ENCODE measurements around the gene PREX1.
A peak's percentile ranks its signal among the peaks of the same experiment; 100 is the strongest.

The PREX1 gene

GRCh38 chr20:48793776-48794175 is 34.0 kb downstream of the PREX1 start:
- peak overlapping the region; percentile 29 for H3K27ac Mint-ChIP-seq
- H3K36me3 Mint-ChIP-seq: peaks cover 6% of the 10 kb centered on the region
- peaks cover 3% of the 10 kb centered on the region for H3K9me3 Mint-ChIP-seq
- DNase-seq (ENCODE audit: low spot score in 2 of 2): no peak
- H3K4me3 Mint-ChIP-seq: no peak overlapping the region
- no peaks in the 10 kb centered on the region for H3K27me3 Mint-ChIP-seq
- H3K4me1 Mint-ChIP-seq: peaks cover 60% of the 10 kb centered on the region
- ATAC-seq (ENCODE audit: low read depth): no peak

- no peak for ATAC-seq (ENCODE audit: low read depth)
- H3K27ac Mint-ChIP-seq: no peak overlapping the region
- DNase-seq (ENCODE audit: low spot score in 2 of 2): no peak
- peaks cover 60% of the 10 kb centered on the region for H3K4me1 Mint-ChIP-seq
- H3K36me3 Mint-ChIP-seq: peaks cover 6% of the 10 kb centered on the region
- peaks cover 3% of the 10 kb centered on the region for H3K9me3 Mint-ChIP-seq
- no peak overlapping the region for H3K4me3 Mint-ChIP-seq
- H3K27me3 Mint-ChIP-seq: no peaks in the 10 kb centered on the region
Measured at GRCh38 chr20:48791666-48792071, 36.1 kb downstream of the PREX1 start.

- Mint-ChIP-seq H3K36me3 (peaks cover 6% of the 10 kb centered on the region), H3K4me1 (peaks cover 66% of the 10 kb centered on the region), H3K4me3 (peak overlapping the region; percentile 21), H3K9me3 (peaks cover 3% of the 10 kb centered on the region), H3K27me3 (no peaks in the 10 kb centered on the region), H3K27ac (no peak overlapping the region)
- no peak for DNase-seq (ENCODE audit: low spot score in 2 of 2)
- peak; percentile 20 for ATAC-seq (ENCODE audit: low read depth)
Measured at GRCh38 chr20:48791014-48791413, 36.8 kb downstream of the PREX1 start.

GRCh38 chr20:48790473-48791003 is 37.3 kb downstream of the PREX1 start:
- peaks cover 66% of the 10 kb centered on the region for H3K4me1 Mint-ChIP-seq
- peaks cover 3% of the 10 kb centered on the region for H3K9me3 Mint-ChIP-seq
- H3K27me3 Mint-ChIP-seq: no peaks in the 10 kb centered on the region
- DNase-seq (ENCODE audit: low spot score in 2 of 2) (no peak), ATAC-seq (ENCODE audit: low read depth) (no peak)
- peak overlapping the region; percentile 6 for H3K4me3 Mint-ChIP-seq
- H3K27ac Mint-ChIP-seq: no peak overlapping the region
- peaks cover 6% of the 10 kb centered on the region for H3K36me3 Mint-ChIP-seq

GRCh38 chr20:48789781-48790472 is 37.9 kb downstream of the PREX1 start:
- DNase-seq (ENCODE audit: low spot score in 2 of 2): no peak
- peaks cover 6% of the 10 kb centered on the region for H3K36me3 Mint-ChIP-seq
- peaks cover 62% of the 10 kb centered on the region for H3K4me1 Mint-ChIP-seq
- H3K4me3 Mint-ChIP-seq: peak overlapping the region; percentile 8
- no peak for ATAC-seq (ENCODE audit: low read depth)
- peaks cover 3% of the 10 kb centered on the region for H3K9me3 Mint-ChIP-seq
- no peaks in the 10 kb centered on the region for H3K27me3 Mint-ChIP-seq
- no peak overlapping the region for H3K27ac Mint-ChIP-seq

GRCh38 chr20:48789185-48789668 is 38.6 kb downstream of the PREX1 start:
- DNase-seq (ENCODE audit: low spot score in 2 of 2) (no peak), ATAC-seq (ENCODE audit: low read depth) (peak; percentile 34)
- Mint-ChIP-seq H3K4me3 (peak overlapping the region; percentile 8), H3K27me3 (no peaks in the 10 kb centered on the region), H3K36me3 (peaks cover 6% of the 10 kb centered on the region), H3K27ac (no peak overlapping the region), H3K9me3 (peaks cover 3% of the 10 kb centered on the region), H3K4me1 (peaks cover 62% of the 10 kb centered on the region)

GRCh38 chr20:48788486-48789072 is 39.2 kb downstream of the PREX1 start:
- ATAC-seq (ENCODE audit: low read depth): peak; percentile 83
- Mint-ChIP-seq H3K4me3 (peak overlapping the region; percentile 1), H3K27ac (no peak overlapping the region), H3K36me3 (peaks cover 6% of the 10 kb centered on the region), H3K4me1 (peaks cover 58% of the 10 kb centered on the region), H3K27me3 (no peaks in the 10 kb centered on the region), H3K9me3 (peaks cover 3% of the 10 kb centered on the region)
- DNase-seq (ENCODE audit: low spot score in 2 of 2): peak; percentile 39 to 57

- no peak for DNase-seq (ENCODE audit: low spot score in 2 of 2)
- Mint-ChIP-seq H3K27ac (no peak overlapping the region), H3K4me1 (peaks cover 58% of the 10 kb centered on the region)
Measured at GRCh38 chr20:48787861-48788375, 39.9 kb downstream of the PREX1 start.

GRCh38 chr20:48786951-48787705 is 40.7 kb downstream of the PREX1 start:
- Mint-ChIP-seq H3K36me3 (peaks cover 2% of the 10 kb centered on the region), H3K4me3 (no peak overlapping the region), H3K27ac (no peak overlapping the region), H3K9me3 (no peaks in the 10 kb centered on the region), H3K4me1 (peaks cover 56% of the 10 kb centered on the region), H3K27me3 (no peaks in the 10 kb centered on the region)
- ATAC-seq (ENCODE audit: low read depth) (no peak), DNase-seq (ENCODE audit: low spot score in 2 of 2) (no peak)

More at GRCh38 chr20:48787861-48788375, 39.9 kb downstream of the PREX1 start:
- ATAC-seq (ENCODE audit: low read depth): no peak
- Mint-ChIP-seq H3K27me3 (no peaks in the 10 kb centered on the region), H3K36me3 (peaks cover 6% of the 10 kb centered on the region), H3K4me3 (peak overlapping the region; percentile 30), H3K9me3 (peaks cover 3% of the 10 kb centered on the region)

GRCh38 chr20:48785801-48786200 is 42.0 kb downstream of the PREX1 start:
- Mint-ChIP-seq H3K4me1 (peaks cover 50% of the 10 kb centered on the region), H3K27ac (no peak overlapping the region), H3K9me3 (no peaks in the 10 kb centered on the region), H3K4me3 (no peak overlapping the region), H3K36me3 (peaks cover 4% of the 10 kb centered on the region), H3K27me3 (no peaks in the 10 kb centered on the region)
- no peak for ATAC-seq (ENCODE audit: low read depth)
- DNase-seq (ENCODE audit: low spot score in 2 of 2): no peak

GRCh38 chr20:48785256-48785655 is 42.5 kb downstream of the PREX1 start:
- peaks cover 46% of the 10 kb centered on the region for H3K4me1 Mint-ChIP-seq
- peaks cover 4% of the 10 kb centered on the region for H3K36me3 Mint-ChIP-seq
- no peak overlapping the region for H3K4me3 Mint-ChIP-seq
- DNase-seq (ENCODE audit: low spot score in 2 of 2) (no peak), ATAC-seq (ENCODE audit: low read depth) (no peak)
- no peak overlapping the region for H3K27ac Mint-ChIP-seq
- no peaks in the 10 kb centered on the region for H3K27me3 Mint-ChIP-seq
- no peaks in the 10 kb centered on the region for H3K9me3 Mint-ChIP-seq

- DNase-seq (ENCODE audit: low spot score in 2 of 2) (no peak), ATAC-seq (ENCODE audit: low read depth) (no peak)
- Mint-ChIP-seq H3K27ac (no peak overlapping the region), H3K9me3 (no peaks in the 10 kb centered on the region), H3K27me3 (no peaks in the 10 kb centered on the region), H3K36me3 (peaks cover 6% of the 10 kb centered on the region), H3K4me1 (peaks cover 43% of the 10 kb centered on the region), H3K4me3 (no peak overlapping the region)
Measured at GRCh38 chr20:48784273-48784641, 43.5 kb downstream of the PREX1 start.

- no peak overlapping the region for H3K27ac Mint-ChIP-seq
- ATAC-seq (ENCODE audit: low read depth): peak; percentile 16
- peaks cover 8% of the 10 kb centered on the region for H3K36me3 Mint-ChIP-seq
- peaks cover 41% of the 10 kb centered on the region for H3K4me1 Mint-ChIP-seq
- DNase-seq (ENCODE audit: low spot score in 2 of 2): no peak
- no peak overlapping the region for H3K4me3 Mint-ChIP-seq
- H3K9me3 Mint-ChIP-seq: no peaks in the 10 kb centered on the region
- H3K27me3 Mint-ChIP-seq: no peaks in the 10 kb centered on the region
Measured at GRCh38 chr20:48783533-48784272, 44.1 kb downstream of the PREX1 start.
